ENCODE data around the gene SPARCL1.
A peak's percentile ranks its signal among the peaks of the same experiment; 100 is the strongest.

DNA sequence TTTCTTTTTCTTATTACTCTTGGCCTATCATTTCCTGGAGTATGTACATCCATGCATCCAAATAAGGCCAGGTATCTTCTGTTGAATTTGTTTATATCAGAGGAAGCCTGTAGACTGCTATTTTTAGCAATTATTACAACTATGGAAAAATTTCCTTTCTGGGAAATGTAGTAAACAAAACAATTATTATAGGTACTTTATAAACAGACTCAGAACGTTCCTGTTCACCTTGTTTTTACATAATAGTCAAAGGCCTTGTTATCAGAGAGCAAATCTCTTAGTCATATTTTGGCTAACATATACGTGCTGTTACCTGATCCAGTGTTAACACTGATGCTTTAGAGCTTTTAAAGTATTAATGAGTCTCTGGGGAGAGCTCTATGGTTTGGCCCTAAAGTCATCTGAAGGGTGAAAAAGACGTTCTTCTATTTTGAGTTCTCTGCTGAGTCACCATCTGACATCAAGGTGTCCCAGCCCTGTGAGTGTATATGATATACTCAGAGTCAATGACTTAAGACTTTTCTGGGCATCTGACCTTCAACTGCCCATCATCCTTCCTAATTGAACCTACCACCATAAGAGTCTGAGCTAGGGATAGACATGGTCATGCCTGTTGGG, 7.3 kb downstream of the SPARCL1 start:
- TF ChIP-seq REST (tag by site-specific recombination; IDR thresholded peaks at IDR 0.05) (no peak), ZBTB20 (tag by site-specific recombination; IDR thresholded peaks at IDR 0.05) (no peak), ZFP3 (tag by site-specific recombination; IDR thresholded peaks at IDR 0.05; ENCODE audit: low read depth) (no peak), GFI1B (tag by site-specific recombination; IDR thresholded peaks at IDR 0.05) (no peak), SP7 (tag by site-specific recombination; IDR thresholded peaks at IDR 0.05) (peak; percentile 63), ZBTB7A (tag by site-specific recombination; IDR thresholded peaks at IDR 0.05; ENCODE audit: low read depth) (no peak), CTCF (tag by site-specific recombination; IDR thresholded peaks at IDR 0.05) (no peak), YY1 (tag by site-specific recombination; IDR thresholded peaks at IDR 0.05) (no peak), ZNF768 (tag by site-specific recombination; IDR thresholded peaks at IDR 0.05) (no peak), ELK4 (IDR thresholded peaks at IDR 0.05; ENCODE audit: borderline replicate concordance, low read depth, low read length) (no peak)
- TF ChIP-seq, protein P1, sequence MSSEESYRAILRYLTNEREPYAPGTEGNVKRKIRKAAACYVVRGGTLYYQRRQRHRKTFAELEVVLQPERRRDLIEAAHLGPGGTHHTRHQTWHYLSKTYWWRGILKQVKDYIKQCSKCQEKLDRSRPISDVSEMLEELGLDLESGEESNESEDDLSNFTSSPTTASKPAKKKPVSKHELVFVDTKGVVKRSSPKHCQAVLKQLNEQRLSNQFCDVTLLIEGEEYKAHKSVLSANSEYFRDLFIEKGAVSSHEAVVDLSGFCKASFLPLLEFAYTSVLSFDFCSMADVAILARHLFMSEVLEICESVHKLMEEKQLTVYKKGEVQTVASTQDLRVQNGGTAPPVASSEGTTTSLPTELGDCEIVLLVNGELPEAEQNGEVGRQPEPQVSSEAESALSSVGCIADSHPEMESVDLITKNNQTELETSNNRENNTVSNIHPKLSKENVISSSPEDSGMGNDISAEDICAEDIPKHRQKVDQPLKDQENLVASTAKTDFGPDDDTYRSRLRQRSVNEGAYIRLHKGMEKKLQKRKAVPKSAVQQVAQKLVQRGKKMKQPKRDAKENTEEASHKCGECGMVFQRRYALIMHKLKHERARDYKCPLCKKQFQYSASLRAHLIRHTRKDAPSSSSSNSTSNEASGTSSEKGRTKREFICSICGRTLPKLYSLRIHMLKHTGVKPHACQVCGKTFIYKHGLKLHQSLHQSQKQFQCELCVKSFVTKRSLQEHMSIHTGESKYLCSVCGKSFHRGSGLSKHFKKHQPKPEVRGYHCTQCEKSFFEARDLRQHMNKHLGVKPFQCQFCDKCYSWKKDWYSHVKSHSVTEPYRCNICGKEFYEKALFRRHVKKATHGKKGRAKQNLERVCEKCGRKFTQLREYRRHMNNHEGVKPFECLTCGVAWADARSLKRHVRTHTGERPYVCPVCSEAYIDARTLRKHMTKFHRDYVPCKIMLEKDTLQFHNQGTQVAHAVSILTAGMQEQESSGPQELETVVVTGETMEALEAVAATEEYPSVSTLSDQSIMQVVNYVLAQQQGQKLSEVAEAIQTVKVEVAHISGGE (tag by site-specific recombination; conservative IDR thresholded peaks at IDR 0.05; ENCODE audit: low read depth), result no peak

Measured in HEK293 (cell line).